A673 (cell line): ENCODE measurements around the gene PRM2. TPM values are rescaled to one million over a fixed set of nuclear protein-coding genes. Genes with fewer than 3 reads are reported as not detected.

Experiments
- BruUV-seq: library from RNA; stranded (reverse); fragments of 400-500 nt; replicated peaks from 2 replicates; lab custom pipeline; 2021; lab: Mats Ljungman, UMichigan
- CTCF ChIA-PET: fragments of 300-600 bp; sonication (Branson Sonifier 250); formaldehyde crosslinking; loops from one replicate; lab custom pipeline; 2022; ENCODE audit warnings: antibody characterized with exemption; lab: Charles Lee
- POLR2A ChIA-PET: fragments of 300-600 bp; sonication (Branson Sonifier 250); formaldehyde crosslinking; loops from one replicate; lab custom pipeline; 2022; ENCODE audit warnings: antibody characterized with exemption; ENCODE audit not compliant: low non-redundant PET; lab: Charles Lee
- DNase-seq: peaks from one replicate; pipeline ENCODE4 v3.0.0-alpha.2; 2015; ENCODE audit warnings: low spot score
- H3K27ac ChIP-seq: fragments of 200-600 bp; sonication (generic); 2 replicates; pipeline ENCODE4 v1.5.1; 2016; ENCODE audit warnings: mixed run types, low read depth, mild to moderate bottlenecking, mixed read lengths, antibody characterized with exemption, low read length; ENCODE audit not compliant: poor library complexity, severe bottlenecking
- H3K27me3 ChIP-seq: fragments of 200-600 bp; sonication (generic); replicated peaks from 2 replicates; pipeline ENCODE4 v1.6.1; 2017; ENCODE audit warnings: mixed run types, low read depth, mild to moderate bottlenecking, mixed read lengths, antibody characterized with exemption, low read length; ENCODE audit not compliant: insufficient read depth, poor library complexity
- H3K36me3 ChIP-seq: fragments of 200-600 bp; sonication (generic); 2 replicates; pipeline ENCODE4 v1.6.1; 2016; ENCODE audit warnings: mixed run types, mild to moderate bottlenecking, mixed read lengths, antibody characterized with exemption, low read length; ENCODE audit not compliant: insufficient read depth, poor library complexity, severe bottlenecking
- H3K4me1 ChIP-seq: fragments of 200-600 bp; sonication (generic); 2 replicates; pipeline ENCODE4 v1.6.1; 2017; ENCODE audit warnings: mixed run types, mild to moderate bottlenecking, mixed read lengths, antibody characterized with exemption, low read length; ENCODE audit not compliant: insufficient read depth, poor library complexity, severe bottlenecking
- H3K4me3 ChIP-seq: fragments of 200-600 bp; sonication (generic); 2 replicates; pipeline ENCODE4 v1.5.1; 2016; ENCODE audit warnings: low read depth, mixed run types, mild to moderate bottlenecking, mixed read lengths, low read length; ENCODE audit not compliant: poor library complexity, severe bottlenecking
- H3K9me3 ChIP-seq: fragments of 200-600 bp; sonication (generic); 2 replicates; pipeline ENCODE4 v1.6.1; 2016; ENCODE audit warnings: mixed run types, low read depth, mild to moderate bottlenecking, mixed read lengths, antibody characterized with exemption, low read length; ENCODE audit not compliant: poor library complexity, severe bottlenecking
- CTCF ChIP-seq: fragments of 300-800, 200-600 bp; sonication (generic); conservative IDR thresholded peaks from 2 replicates; pipeline ENCODE4 v1.5.1; 2017; ENCODE audit warnings: low read depth, mild to moderate bottlenecking, antibody characterized with exemption, low read length, moderate library complexity, mixed read lengths
- EZH2 ChIP-seq: fragments of 200-600 bp; sonication (generic); IDR thresholded peaks from 2 replicates; pipeline ENCODE4 v1.6.1; 2017; ENCODE audit warnings: borderline replicate concordance, low read depth, mild to moderate bottlenecking, mixed read lengths, antibody characterized with exemption, low read length; ENCODE audit not compliant: poor library complexity, severe bottlenecking
- intact Hi-C: fragments of 100-400 bp; cut with micrococcal nuclease; formaldehyde crosslinking; loops from one replicate; pipeline ENCODE4 v1.10.0; 2022; ENCODE audit not compliant: unreplicated experiment
- total RNA-seq: library from RNA; stranded (reverse); gene quantifications from 2 replicates; pipeline ENCODE4 v1.2.3, GENCODE V29; 2021

The PRM2 gene
- total RNA-seq, 1 experiment from 2014 or later: not detected

- DNase-seq: no peak
- TF ChIP-seq EZH2 (no peak), CTCF (no peak)
- H3K36me3 ChIP-seq: no peaks in the 10 kb centered on the region
- H3K27me3 ChIP-seq: no peaks in the 10 kb centered on the region
- ChIA-PET POLR2A (no interaction called here), CTCF (no interaction called here)
- no peak overlapping the region for H3K27ac ChIP-seq
- H3K9me3 ChIP-seq: no peaks in the 10 kb centered on the region
- no peak overlapping the region for H3K4me3 ChIP-seq
- intact Hi-C loops: no loop called here
- no TSS peak for BruUV-seq
- H3K4me1 ChIP-seq: no peaks in the 10 kb centered on the region
Observed at GRCh38 chr16:11271610-11272009, 4.7 kb downstream of the PRM2 start.

- no peak for DNase-seq
- Histone ChIP-seq H3K27ac (no peak overlapping the region), H3K9me3 (no peaks in the 10 kb centered on the region), H3K4me3 (no peak overlapping the region), H3K4me1 (no peaks in the 10 kb centered on the region), H3K36me3 (no peaks in the 10 kb centered on the region), H3K27me3 (no peaks in the 10 kb centered on the region)
- CTCF ChIA-PET: no interaction called here
- intact Hi-C loops: no loop called here
- no TSS peak for BruUV-seq
- TF ChIP-seq EZH2: no peak
- TF ChIP-seq CTCF: no peak
- POLR2A ChIA-PET: no interaction called here
Observed at GRCh38 chr16:11270602-11271162, 5.6 kb downstream of the PRM2 start.

GRCh38 chr16:11268921-11269375 is 7.3 kb downstream of the PRM2 start, which contains the start of gene TNP2:
TNP2 (minus strand) TSS chr16:11269325; CDS start chr16:11269262, 63 bp downstream.
- ChIA-PET POLR2A (no interaction called here), CTCF (no interaction called here)
- Histone ChIP-seq H3K9me3 (no peaks in the 10 kb centered on the region), H3K36me3 (no peaks in the 10 kb centered on the region), H3K27me3 (no peaks in the 10 kb centered on the region), H3K4me1 (no peaks in the 10 kb centered on the region), H3K4me3 (no peak within 1 kb of the TSS), H3K27ac (no peak within 1 kb of the TSS)
- intact Hi-C loops: no loop called here
- BruUV-seq: no TSS peak
- TF ChIP-seq CTCF (no peak), EZH2 (no peak)
- no peak for DNase-seq
